Trophoblast cell (in vitro differentiated cells and primary cell): ENCODE results near the gene PBRM1.
"Not testable (repeated sequence)": the region's sequence is repeated elsewhere in the genome, so short reads cannot be mapped to it uniquely, and the experiment has no call there.

Experiments
- DNase-seq, 2 donors: peaks; one replicate each; pipeline ENCODE4 v3.0.0-alpha.2; 2016
- H2AFZ ChIP-seq: 2 replicates; pipeline ENCODE4 v1.6.1; 2013; ENCODE audit warnings: low read length, moderate library complexity, mild to moderate bottlenecking; ENCODE audit not compliant: insufficient read depth, poor library complexity
- H2AK5ac ChIP-seq: 2 replicates; pipeline ENCODE4 v1.6.1; 2013; ENCODE audit warnings: mild to moderate bottlenecking, low read length
- H2BK120ac ChIP-seq: 2 replicates; pipeline ENCODE4 v1.6.1; 2013; ENCODE audit warnings: low read length, mild to moderate bottlenecking, moderate library complexity; ENCODE audit not compliant: insufficient read depth, poor library complexity
- H2BK12ac ChIP-seq: 2 replicates; pipeline ENCODE4 v1.6.1; 2013; ENCODE audit warnings: mild to moderate bottlenecking, low read length, moderate library complexity
- H2BK5ac ChIP-seq: 2 replicates; pipeline ENCODE4 v1.6.1; 2013; ENCODE audit warnings: low read length, low read depth, moderate library complexity, mild to moderate bottlenecking; ENCODE audit not compliant: poor library complexity
- H3K14ac ChIP-seq: 2 replicates; pipeline ENCODE4 v1.6.1; 2013; ENCODE audit warnings: mild to moderate bottlenecking, low read length
- H3K18ac ChIP-seq: 2 replicates; pipeline ENCODE4 v1.6.1; 2013; ENCODE audit warnings: mild to moderate bottlenecking, low read length
- H3K23ac ChIP-seq: 2 replicates; pipeline ENCODE4 v1.6.1; 2013; ENCODE audit warnings: low read length
- H3K27ac ChIP-seq: 2 replicates; pipeline ENCODE4 v1.5.1; 2013; ENCODE audit warnings: low read depth, mild to moderate bottlenecking, inconsistent platforms, low read length, moderate library complexity
- H3K27me3 ChIP-seq: 2 replicates; pipeline ENCODE4 v1.6.1; 2013; ENCODE audit warnings: inconsistent platforms, mild to moderate bottlenecking, low read length, moderate library complexity; ENCODE audit not compliant: insufficient read depth
- H3K36me3 ChIP-seq, 2 experiments: 1 replicate in 1 of 2; 2 replicates in 1 of 2; pipeline ENCODE4 v1.6.1; 2013; ENCODE audit warnings: low read length in 2 of 2, mild to moderate bottlenecking in 2 of 2, moderate library complexity in 1 of 2; ENCODE audit not compliant: insufficient read depth in 2 of 2, control insufficient read depth in 1 of 2
- H3K4ac ChIP-seq: 2 replicates; pipeline ENCODE4 v1.6.1; 2013; ENCODE audit warnings: low read depth, mild to moderate bottlenecking, low read length, moderate library complexity
- H3K4me1 ChIP-seq, 2 experiments: 1 replicate in 1 of 2; 2 replicates in 1 of 2; pipeline ENCODE4 v1.6.1; 2013; ENCODE audit warnings: low read length in 2 of 2, mild to moderate bottlenecking in 2 of 2, moderate library complexity in 1 of 2; ENCODE audit not compliant: insufficient read depth in 2 of 2, control insufficient read depth in 1 of 2
- H3K4me2 ChIP-seq: 2 replicates; pipeline ENCODE4 v1.6.1; 2013; ENCODE audit warnings: inconsistent platforms, mild to moderate bottlenecking, low read length, moderate library complexity
- H3K4me3 ChIP-seq: 2 replicates; pipeline ENCODE4 v1.5.1; 2013; ENCODE audit warnings: mild to moderate bottlenecking, low read depth, low read length, inconsistent platforms
- H3K79me1 ChIP-seq: one replicate; pipeline ENCODE4 v1.6.1; 2013; ENCODE audit warnings: low read length
- H3K79me2 ChIP-seq: 2 replicates; pipeline ENCODE4 v1.6.1; 2013; ENCODE audit warnings: low read length, mild to moderate bottlenecking; ENCODE audit not compliant: control insufficient read depth, insufficient read depth, poor library complexity
- H3K9ac ChIP-seq: 2 replicates; pipeline ENCODE4 v1.6.1; 2013; ENCODE audit warnings: mild to moderate bottlenecking, low read length
- H3K9me3 ChIP-seq: 2 replicates; pipeline ENCODE4 v1.6.1; 2013; ENCODE audit warnings: low read depth, mild to moderate bottlenecking, control low read depth, inconsistent platforms, low read length; ENCODE audit not compliant: insufficient read depth
- H4K12ac ChIP-seq: 2 replicates; pipeline ENCODE4 v1.6.1; 2013; ENCODE audit warnings: low read depth, mild to moderate bottlenecking, low read length, moderate library complexity
- H4K8ac ChIP-seq: 2 replicates; pipeline ENCODE4 v1.6.1; 2013; ENCODE audit warnings: low read depth, mild to moderate bottlenecking, low read length, moderate library complexity
- H4K91ac ChIP-seq: one replicate; pipeline ENCODE4 v1.6.1; 2013; ENCODE audit warnings: low read depth, mild to moderate bottlenecking, low read length, moderate library complexity
- WGBS: extraction: QIAGEN DNeasy Blood & Tissue Kit; methylation state at CpG from one replicate; pipeline ENCODE4 v1.1.7; 2013; ENCODE audit warnings: missing lambda C conversion rate; ENCODE audit not compliant: insufficient read length, insufficient coverage; ENCODE audit errors: extremely low coverage; 5-methylcytosine and 5-hydroxymethylcytosine counted together

The PBRM1 gene

GRCh38 chr3:52728753-52729152 lies 43.0 kb upstream of the PBRM1 start:
- not testable (repeated sequence) for H3K79me1 ChIP-seq, H2BK5ac ChIP-seq, H3K27ac ChIP-seq, H3K4ac ChIP-seq, H3K14ac ChIP-seq, H3K4me2 ChIP-seq, H4K91ac ChIP-seq, H3K27me3 ChIP-seq, H3K4me3 ChIP-seq, H2BK12ac ChIP-seq, H3K79me2 ChIP-seq, H2BK120ac ChIP-seq, H2AFZ ChIP-seq, H2AK5ac ChIP-seq, H3K9ac ChIP-seq, H3K9me3 ChIP-seq, H4K8ac ChIP-seq, H4K12ac ChIP-seq, H3K23ac ChIP-seq, H3K4me1 ChIP-seq, H3K18ac ChIP-seq
- H3K36me3 ChIP-seq, result peaks cover 16 to 20% of the 10 kb centered on the region in 2 experiments
- WGBS, result no CpG with 5 or more reads among the region's 3 CpGs
- peak; percentile 14 to 74 for DNase-seq

- H3K9ac ChIP-seq, result no peak overlapping the region
- no peak overlapping the region for H3K14ac ChIP-seq
- no peak overlapping the region for H2AK5ac ChIP-seq
- peaks cover 3% of the 10 kb centered on the region for H3K9me3 ChIP-seq
- H3K36me3 ChIP-seq, result peaks cover 4 to 7% of the 10 kb centered on the region in 2 experiments
- no peak overlapping the region for H2BK12ac ChIP-seq
- H4K8ac ChIP-seq, result no peak overlapping the region
- no peak overlapping the region for H2BK120ac ChIP-seq
- H4K91ac ChIP-seq, result no peak overlapping the region
- H3K23ac ChIP-seq, result no peak overlapping the region
- H3K79me1 ChIP-seq, result peaks cover 3% of the 10 kb centered on the region
- peaks cover 3 to 5% of the 10 kb centered on the region in 2 experiments for H3K4me1 ChIP-seq
- DNase-seq, result peak in 1 of 2 donors; percentile 28
- H2AFZ ChIP-seq, result no peak overlapping the region
- no peak overlapping the region for H3K4ac ChIP-seq
- no peak overlapping the region for H4K12ac ChIP-seq
- WGBS, result no CpG with 5 or more reads among the region's 1 CpG
- H2BK5ac ChIP-seq, result no peak overlapping the region
- no peaks in the 10 kb centered on the region for H3K79me2 ChIP-seq
- no peak overlapping the region for H3K4me2 ChIP-seq
- H3K4me3 ChIP-seq, result no peak overlapping the region
- H3K18ac ChIP-seq, result no peak overlapping the region
- H3K27me3 ChIP-seq, result no peaks in the 10 kb centered on the region
- H3K27ac ChIP-seq, result no peak overlapping the region
Observed at GRCh38 chr3:52724511-52724910, 38.8 kb upstream of the PBRM1 start.

- Histone ChIP-seq H3K9ac (no peak overlapping the region), H3K4me2 (no peak overlapping the region), H3K27ac (no peak overlapping the region), H4K12ac (no peak overlapping the region), H2BK120ac (no peak overlapping the region), H3K23ac (no peak overlapping the region), H2BK5ac (no peak overlapping the region), H3K79me2 (no peaks in the 10 kb centered on the region), H3K9me3 (peaks cover 3% of the 10 kb centered on the region), H2AK5ac (no peak overlapping the region), H4K8ac (no peak overlapping the region), H2BK12ac (no peak overlapping the region), H3K36me3 (peaks cover 4 to 6% of the 10 kb centered on the region in 2 experiments), H3K4me3 (no peak overlapping the region), H2AFZ (no peak overlapping the region), H3K4me1 (peaks cover 3 to 5% of the 10 kb centered on the region in 2 experiments), H3K79me1 (peaks cover 3% of the 10 kb centered on the region), H3K14ac (no peak overlapping the region), H3K4ac (no peak overlapping the region), H3K27me3 (no peaks in the 10 kb centered on the region), H3K18ac (no peak overlapping the region), H4K91ac (no peak overlapping the region)
- WGBS, result no CpG with 5 or more reads among the region's 5 CpGs
- DNase-seq, result no peak
Observed at GRCh38 chr3:52723935-52724334, 38.2 kb upstream of the PBRM1 start.

- Histone ChIP-seq H4K8ac (no peak overlapping the region), H3K9ac (no peak overlapping the region), H2AK5ac (no peak overlapping the region), H3K18ac (no peak overlapping the region), H4K91ac (no peak overlapping the region), H3K23ac (no peak overlapping the region), H3K14ac (no peak overlapping the region), H3K27me3 (no peaks in the 10 kb centered on the region), H2AFZ (no peak overlapping the region), H3K79me2 (no peaks in the 10 kb centered on the region), H4K12ac (no peak overlapping the region), H2BK120ac (no peak overlapping the region), H3K4me3 (no peak overlapping the region), H2BK12ac (no peak overlapping the region), H3K4ac (no peak overlapping the region), H3K36me3 (peaks cover 0 to 2% of the 10 kb centered on the region in 2 experiments), H3K9me3 (no peaks in the 10 kb centered on the region), H3K27ac (no peak overlapping the region), H3K4me2 (no peak overlapping the region), H3K4me1 (peaks cover 3 to 5% of the 10 kb centered on the region in 2 experiments), H2BK5ac (no peak overlapping the region), H3K79me1 (no peaks in the 10 kb centered on the region)
- WGBS, result no CpG with 5 or more reads among the region's 7 CpGs
- DNase-seq, result peak; percentile 30 to 51
Observed at GRCh38 chr3:52722491-52722890, 36.8 kb upstream of the PBRM1 start.
